Activated naive CD4-positive, alpha-beta T cell treated with anti-CD3 and anti-CD28 coated beads, Interleukin-2, amount 10 ng/mL, durations not matched to agents 7 days and 5 days (primary cell): ENCODE measurements around the gene SGTA.

Experiments used
- CTCF ChIA-PET: fragments of 350-600 bp; sonication (Branson Sonifier 250); formaldehyde crosslinking; loops from one replicate; lab custom pipeline; 2021; ENCODE audit warnings: antibody characterized with exemption; lab: Charles Lee
- DNase-seq: peaks from one replicate; pipeline ENCODE4 v3.0.0-alpha.2; 2020
- H3K27ac Mint-ChIP-seq: one replicate; pipeline ENCODE4 v1.8.0; 2021; ENCODE audit warnings: mild to moderate bottlenecking, moderate library complexity, mixed read lengths
- H3K27me3 Mint-ChIP-seq: one replicate; pipeline ENCODE4 v1.8.0; 2021; ENCODE audit warnings: mild to moderate bottlenecking, mixed read lengths
- H3K36me3 Mint-ChIP-seq: one replicate; pipeline ENCODE4 v1.8.0; 2021; ENCODE audit warnings: mixed read lengths
- H3K4me1 Mint-ChIP-seq: one replicate; pipeline ENCODE4 v1.8.0; 2021; ENCODE audit warnings: mixed read lengths
- H3K4me3 Mint-ChIP-seq: one replicate; pipeline ENCODE4 v1.8.0; 2021; ENCODE audit warnings: mild to moderate bottlenecking, moderate library complexity, mixed read lengths
- H3K9me3 Mint-ChIP-seq: one replicate; pipeline ENCODE4 v1.8.0; 2021; ENCODE audit warnings: mixed read lengths

SGTA gene

DNA sequence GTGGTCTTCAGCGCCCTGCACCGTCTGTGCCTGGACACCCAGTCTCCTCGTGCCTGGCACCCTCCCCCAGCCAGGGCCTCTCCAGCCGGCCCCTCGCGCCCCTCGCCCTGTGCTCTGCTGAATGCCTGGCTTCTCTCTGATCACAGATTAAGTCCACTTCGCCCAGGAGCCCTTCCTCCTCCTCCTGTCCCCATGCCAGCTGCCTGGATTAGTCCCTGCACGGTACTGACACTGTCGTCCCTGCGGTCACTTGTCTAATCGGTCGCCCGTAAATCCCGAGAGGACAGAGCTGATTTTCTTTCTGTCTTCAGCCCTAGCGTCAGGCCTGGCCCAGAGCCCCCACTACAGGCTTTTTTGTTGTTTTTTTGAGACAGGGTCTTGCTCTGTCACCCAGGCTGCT is 8.8 kb upstream of the SGTA start:
- no peak overlapping the region for H3K27ac Mint-ChIP-seq
- CTCF ChIA-PET = no interaction called here
- H3K9me3 Mint-ChIP-seq = no peaks in the 10 kb centered on the region
- peaks cover 12% of the 10 kb centered on the region for H3K4me1 Mint-ChIP-seq
- DNase-seq = no peak
- no peak overlapping the region for H3K4me3 Mint-ChIP-seq
- peaks cover 28% of the 10 kb centered on the region for H3K36me3 Mint-ChIP-seq
- H3K27me3 Mint-ChIP-seq = no peaks in the 10 kb centered on the region

DNA sequence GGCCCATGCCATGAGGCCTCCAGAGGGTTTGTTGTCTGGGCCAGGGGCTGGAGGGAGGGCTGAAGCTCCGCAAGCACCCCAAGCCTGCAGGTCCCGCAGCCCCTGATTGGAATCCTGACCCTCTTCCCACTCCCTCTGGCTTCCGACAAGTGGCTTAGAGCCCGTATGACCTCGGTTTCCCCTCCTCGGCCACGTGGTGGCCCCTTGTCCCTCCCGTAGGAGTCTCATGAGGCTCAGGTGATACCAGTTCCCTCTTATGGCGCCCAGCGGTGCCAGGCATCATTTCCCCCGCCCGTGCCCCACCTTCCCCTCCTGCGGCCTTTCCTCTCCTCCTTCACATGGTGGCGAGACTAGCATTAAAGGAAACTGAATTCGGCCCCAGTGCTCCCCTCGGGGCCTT is 8.4 kb upstream of the SGTA start:
- Mint-ChIP-seq H3K4me1 (peaks cover 13% of the 10 kb centered on the region), H3K36me3 (peaks cover 28% of the 10 kb centered on the region)
- CTCF ChIA-PET = no interaction called here

DNA sequence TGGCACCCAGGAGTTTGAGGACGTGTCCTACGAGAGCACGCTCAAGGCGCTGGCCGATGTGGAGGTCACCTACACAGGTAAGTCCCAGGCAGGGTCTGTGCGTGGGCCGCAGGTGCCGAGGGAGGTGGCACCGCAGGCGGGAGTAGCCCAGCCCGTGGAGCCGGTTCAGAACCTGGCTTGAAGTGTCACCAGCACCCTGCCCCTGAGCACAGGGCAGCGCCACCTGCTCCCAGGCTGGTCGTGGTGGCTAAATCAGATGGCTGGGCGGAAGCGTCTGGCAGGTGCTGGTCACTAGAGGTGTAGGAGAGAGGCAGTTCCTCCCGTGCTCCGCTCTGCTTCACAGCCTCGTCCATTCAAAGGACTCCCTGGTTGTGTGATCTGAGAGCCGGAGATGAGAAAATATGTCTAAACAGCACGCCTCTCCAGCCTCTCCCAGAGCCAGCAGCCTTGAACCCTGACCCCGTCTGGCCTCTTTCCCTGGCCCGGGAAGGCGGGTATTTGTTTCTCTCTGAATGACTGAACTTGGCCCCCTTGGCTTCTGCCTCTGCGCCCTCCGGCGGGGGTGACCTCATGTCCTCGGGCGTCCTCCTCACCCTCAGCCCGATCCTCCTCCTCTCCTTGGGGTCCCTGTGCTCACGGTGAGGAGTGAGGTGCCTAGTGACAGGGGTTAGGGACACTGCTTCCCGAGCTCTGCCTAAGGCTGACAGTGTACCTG is 7.6 kb upstream of the SGTA start:
- DNase-seq = no peak
- no peak overlapping the region for H3K4me3 Mint-ChIP-seq
- H3K27me3 Mint-ChIP-seq = no peaks in the 10 kb centered on the region
- H3K27ac Mint-ChIP-seq = no peak overlapping the region
- no peaks in the 10 kb centered on the region for H3K9me3 Mint-ChIP-seq
- peaks cover 26% of the 10 kb centered on the region for H3K36me3 Mint-ChIP-seq
- peaks cover 19% of the 10 kb centered on the region for H3K4me1 Mint-ChIP-seq
- CTCF ChIA-PET = no interaction called here

More for the DNA sequence above, 8.4 kb upstream of the SGTA start:
- no peak overlapping the region for H3K4me3 Mint-ChIP-seq
- no peaks in the 10 kb centered on the region for H3K27me3 Mint-ChIP-seq
- no peak overlapping the region for H3K27ac Mint-ChIP-seq
- DNase-seq = no peak
- H3K9me3 Mint-ChIP-seq = no peaks in the 10 kb centered on the region

GRCh38 chr19:2790194-2790556 is 7.1 kb upstream of the SGTA start:
- no peak overlapping the region for H3K27ac Mint-ChIP-seq
- H3K36me3 Mint-ChIP-seq = peaks cover 21% of the 10 kb centered on the region
- CTCF ChIA-PET = no interaction called here
- no peak overlapping the region for H3K4me3 Mint-ChIP-seq
- peaks cover 19% of the 10 kb centered on the region for H3K4me1 Mint-ChIP-seq
- no peaks in the 10 kb centered on the region for H3K9me3 Mint-ChIP-seq
- H3K27me3 Mint-ChIP-seq = no peaks in the 10 kb centered on the region
- DNase-seq = no peak

GRCh38 chr19:2788237-2788636 is 5.2 kb upstream of the SGTA start:
- Mint-ChIP-seq H3K27ac (no peak overlapping the region), H3K27me3 (no peaks in the 10 kb centered on the region), H3K4me1 (peaks cover 39% of the 10 kb centered on the region), H3K4me3 (peak overlapping the region; percentile 33), H3K36me3 (peaks cover 17% of the 10 kb centered on the region), H3K9me3 (no peaks in the 10 kb centered on the region)
- CTCF ChIA-PET = no interaction called here
- no peak for DNase-seq

GRCh38 chr19:2787115-2787514 is 4.0 kb upstream of the SGTA start:
- CTCF ChIA-PET = no interaction called here
- Mint-ChIP-seq H3K4me1 (peaks cover 46% of the 10 kb centered on the region), H3K4me3 (peak overlapping the region; percentile 92), H3K27ac (no peak overlapping the region), H3K27me3 (no peaks in the 10 kb centered on the region), H3K9me3 (no peaks in the 10 kb centered on the region), H3K36me3 (peaks cover 13% of the 10 kb centered on the region)
- DNase-seq = no peak

- no peaks in the 10 kb centered on the region for H3K27me3 Mint-ChIP-seq
- CTCF ChIA-PET = interaction anchor here (1.3 kb wide), 1 partner anchor 35 kb away, joined by 4 read pairs; no protein-coding TSS in a partner anchor
Observed at GRCh38 chr19:2785244-2785997, 2.3 kb upstream of the SGTA start, which contains the start of gene THOP1. Gene THOP1 (plus strand): TSS chr19:2785503. CDS start chr19:2785663, 160 bp downstream.

GRCh38 chr19:2783781-2784145 is 690 bp upstream of the SGTA start:
- peaks cover 13% of the 10 kb centered on the region for H3K36me3 Mint-ChIP-seq
- no peaks in the 10 kb centered on the region for H3K9me3 Mint-ChIP-seq
- H3K4me1 Mint-ChIP-seq = peaks cover 64% of the 10 kb centered on the region
- H3K27me3 Mint-ChIP-seq = no peaks in the 10 kb centered on the region
- peak overlapping the region; percentile 88 for H3K4me3 Mint-ChIP-seq
- peak overlapping the region; percentile 92 for H3K27ac Mint-ChIP-seq
- DNase-seq = no peak
- CTCF ChIA-PET = interaction anchor here (0.6 to 1.4 kb wide), 3 partner anchors 34 to 133 kb away, joined by 3 read pairs; no protein-coding TSS in a partner anchor

More at GRCh38 chr19:2785244-2785997, 2.3 kb upstream of the SGTA start, which contains the start of gene THOP1:
- Mint-ChIP-seq H3K27ac (peak within 1 kb of the TSS; percentile 77), H3K36me3 (peaks cover 12% of the 10 kb centered on the region), H3K4me3 (peak within 1 kb of the TSS; percentile 92), H3K9me3 (no peaks in the 10 kb centered on the region), H3K4me1 (peaks cover 59% of the 10 kb centered on the region)
- DNase-seq = peak; percentile 99

DNA sequence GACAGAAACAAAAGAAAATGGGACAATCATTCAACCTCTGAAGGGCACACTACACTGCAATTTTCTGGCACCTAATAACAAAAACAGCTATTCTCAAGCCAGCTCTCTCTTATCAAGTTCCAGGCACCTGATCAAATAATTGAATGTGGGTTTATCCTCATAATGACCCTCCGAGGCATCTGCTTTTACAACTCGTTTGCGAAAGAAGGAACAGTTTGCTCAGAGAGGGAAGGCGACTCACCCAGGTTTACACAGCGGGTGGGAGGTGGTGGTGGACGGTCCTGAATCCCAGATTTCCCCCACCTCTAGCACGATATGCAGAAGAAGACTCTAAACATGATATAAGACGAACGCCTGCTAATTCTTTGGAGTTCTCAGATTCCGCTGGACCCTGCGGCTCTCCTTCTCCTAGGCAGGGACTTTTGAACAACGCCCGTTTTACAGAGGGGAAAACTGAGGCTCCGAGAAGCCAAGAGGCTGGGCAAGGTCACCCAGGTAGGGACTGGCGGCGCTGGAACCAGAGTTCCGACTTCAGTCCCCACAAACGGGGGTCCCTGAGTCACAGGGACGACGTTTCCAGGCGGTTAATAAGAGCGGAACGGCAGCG is 641 bp downstream of the SGTA start:
- Mint-ChIP-seq H3K27me3 (no peaks in the 10 kb centered on the region), H3K36me3 (peaks cover 9% of the 10 kb centered on the region), H3K4me3 (peak overlapping the region; percentile 88), H3K27ac (peak overlapping the region; percentile 92), H3K4me1 (peaks cover 61% of the 10 kb centered on the region), H3K9me3 (no peaks in the 10 kb centered on the region)
- DNase-seq = no peak
- CTCF ChIA-PET = interaction anchor here (1.4 to 2.4 kb wide), 2 partner anchors 33 kb away, joined by 3 to 13 read pairs; no protein-coding TSS in a partner anchor

- peaks cover 9% of the 10 kb centered on the region for H3K36me3 Mint-ChIP-seq
- H3K27ac Mint-ChIP-seq = no peak overlapping the region
- CTCF ChIA-PET = interaction anchor here (2.4 kb wide), 1 partner anchor 31 kb away, joined by 13 read pairs; no protein-coding TSS in a partner anchor
- no peaks in the 10 kb centered on the region for H3K9me3 Mint-ChIP-seq
- no peaks in the 10 kb centered on the region for H3K27me3 Mint-ChIP-seq
- H3K4me3 Mint-ChIP-seq = no peak overlapping the region
- peaks cover 64% of the 10 kb centered on the region for H3K4me1 Mint-ChIP-seq
- DNase-seq = no peak
Observed at GRCh38 chr19:2780284-2780683, 2.8 kb downstream of the SGTA start.

GRCh38 chr19:2779121-2779740 is 3.8 kb downstream of the SGTA start:
- H3K36me3 Mint-ChIP-seq = peaks cover 9% of the 10 kb centered on the region
- CTCF ChIA-PET = no interaction called here
- H3K4me3 Mint-ChIP-seq = no peak overlapping the region
- no peaks in the 10 kb centered on the region for H3K9me3 Mint-ChIP-seq
- H3K4me1 Mint-ChIP-seq = peaks cover 65% of the 10 kb centered on the region
- H3K27ac Mint-ChIP-seq = no peak overlapping the region
- no peak for DNase-seq
- no peaks in the 10 kb centered on the region for H3K27me3 Mint-ChIP-seq

GRCh38 chr19:2777952-2778683 is 5.0 kb downstream of the SGTA start:
- DNase-seq = no peak
- CTCF ChIA-PET = no interaction called here
- Mint-ChIP-seq H3K4me3 (no peak overlapping the region), H3K27me3 (no peaks in the 10 kb centered on the region), H3K4me1 (peaks cover 54% of the 10 kb centered on the region), H3K27ac (no peak overlapping the region), H3K9me3 (no peaks in the 10 kb centered on the region), H3K36me3 (peaks cover 9% of the 10 kb centered on the region)

DNA sequence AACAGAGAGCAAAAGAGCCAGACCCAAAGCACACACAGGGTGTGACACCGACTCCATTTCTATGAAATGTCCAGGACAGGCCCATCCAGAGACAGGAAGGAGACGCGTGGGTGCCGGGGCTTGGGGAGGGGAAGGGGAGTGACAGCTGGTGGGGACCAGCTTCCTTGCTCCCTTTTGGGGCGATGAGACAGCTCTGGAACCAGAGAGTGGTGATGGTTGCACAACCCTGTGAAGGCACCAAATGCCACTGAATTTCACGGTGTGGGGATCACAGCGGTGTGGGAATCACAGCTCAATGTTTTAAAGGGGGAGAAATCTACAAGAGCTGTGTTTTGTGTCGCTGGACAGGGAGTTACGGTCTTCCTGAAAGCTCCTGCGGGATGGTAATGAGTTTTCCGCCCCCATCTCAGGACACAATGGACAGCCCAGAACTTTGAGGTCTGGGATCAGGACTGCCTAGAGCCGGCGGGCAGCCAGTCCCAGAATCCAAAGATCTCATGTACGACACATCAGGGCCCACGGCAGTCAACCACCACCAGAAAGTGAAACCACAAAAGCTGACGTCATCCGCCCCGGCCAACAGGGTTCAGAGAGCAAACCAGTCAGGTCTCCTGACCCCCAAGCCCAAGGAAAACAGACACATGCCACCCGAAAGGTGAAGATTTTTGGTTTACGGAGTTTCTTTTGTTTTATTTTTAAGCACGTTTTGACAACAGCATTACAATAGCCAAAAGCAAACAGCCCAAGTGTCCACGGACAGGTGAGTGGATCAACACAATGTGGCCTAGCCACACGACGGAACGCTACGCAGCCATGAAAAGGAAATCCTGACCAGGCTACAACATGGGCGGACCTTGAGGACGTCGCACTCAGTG is 7.3 kb downstream of the SGTA start:
- Mint-ChIP-seq H3K4me3 (peak overlapping the region; percentile 67), H3K27ac (peak overlapping the region; percentile 91), H3K27me3 (no peaks in the 10 kb centered on the region), H3K9me3 (no peaks in the 10 kb centered on the region), H3K36me3 (peaks cover 11% of the 10 kb centered on the region), H3K4me1 (peaks cover 38% of the 10 kb centered on the region)
- CTCF ChIA-PET = interaction anchor here (1.4 kb wide), 1 partner anchor 128 kb away, joined by 4 read pairs; no protein-coding TSS in a partner anchor
- DNase-seq = peak; percentile 88
